Lower leg skin (tissue), 4 donors: Measurements from ENCODE around the gene FRMD1. TPM values are rescaled to one million over a fixed set of nuclear protein-coding genes. Genes with fewer than 3 reads are reported as not detected.
A peak's percentile ranks its signal among the peaks of the same experiment; 100 is the strongest.

Experiments used
- DNase-seq, 2 donors: peaks; one replicate each; pipeline ENCODE4 v3.0.0-alpha.2; 2019; ENCODE audit warnings: low spot score in 2 of 2
- H3K4me3 ChIP-seq: fragments of 200-600 bp; sonication (generic); 2 replicates; pipeline ENCODE4 v1.5.1; 2017; ENCODE audit warnings: mild to moderate bottlenecking, low read depth; ENCODE audit not compliant: poor library complexity, severe bottlenecking
- POLR2A ChIP-seq, 2 donors: fragments of 450-650 bp; IDR thresholded peaks; one replicate each; pipeline ENCODE4 v1.6.1; 2016 to 2017; ENCODE audit warnings: antibody characterized with exemption in 2 of 2, mild to moderate bottlenecking in 1 of 2, moderate library complexity in 1 of 2
- WGBS, 2 donors: methylation state at CpG; one replicate each; pipeline ENCODE4 v1.1.5; 2018; 5-methylcytosine and 5-hydroxymethylcytosine counted together
- intact Hi-C: fragments of 100-400 bp; cut with DNase I; formaldehyde crosslinking; loops from one replicate; pipeline ENCODE4 v1.15.0; 2023; ENCODE audit warnings: low total_unique reads
- total RNA-seq, 4 donors: library from RNA; depleted of rRNA; stranded (reverse); fragments of >200 nt; gene quantifications; one replicate each; pipeline ENCODE4 v1.1.0, GENCODE V29; 2016
- TF ChIP-seq, protein P1 (sequence below), 3 donors: fragments of 450-650 bp; IDR thresholded peaks; one replicate each; pipeline ENCODE4 v1.5.1; 2016; ENCODE audit warnings: antibody characterized with exemption in 3 of 3, mild to moderate bottlenecking in 3 of 3, moderate library complexity in 2 of 3

The FRMD1 gene
- total RNA-seq, 4 donors from 2014 or later = 0.32 to 1.2 (median 0.72) TPM

DNA sequence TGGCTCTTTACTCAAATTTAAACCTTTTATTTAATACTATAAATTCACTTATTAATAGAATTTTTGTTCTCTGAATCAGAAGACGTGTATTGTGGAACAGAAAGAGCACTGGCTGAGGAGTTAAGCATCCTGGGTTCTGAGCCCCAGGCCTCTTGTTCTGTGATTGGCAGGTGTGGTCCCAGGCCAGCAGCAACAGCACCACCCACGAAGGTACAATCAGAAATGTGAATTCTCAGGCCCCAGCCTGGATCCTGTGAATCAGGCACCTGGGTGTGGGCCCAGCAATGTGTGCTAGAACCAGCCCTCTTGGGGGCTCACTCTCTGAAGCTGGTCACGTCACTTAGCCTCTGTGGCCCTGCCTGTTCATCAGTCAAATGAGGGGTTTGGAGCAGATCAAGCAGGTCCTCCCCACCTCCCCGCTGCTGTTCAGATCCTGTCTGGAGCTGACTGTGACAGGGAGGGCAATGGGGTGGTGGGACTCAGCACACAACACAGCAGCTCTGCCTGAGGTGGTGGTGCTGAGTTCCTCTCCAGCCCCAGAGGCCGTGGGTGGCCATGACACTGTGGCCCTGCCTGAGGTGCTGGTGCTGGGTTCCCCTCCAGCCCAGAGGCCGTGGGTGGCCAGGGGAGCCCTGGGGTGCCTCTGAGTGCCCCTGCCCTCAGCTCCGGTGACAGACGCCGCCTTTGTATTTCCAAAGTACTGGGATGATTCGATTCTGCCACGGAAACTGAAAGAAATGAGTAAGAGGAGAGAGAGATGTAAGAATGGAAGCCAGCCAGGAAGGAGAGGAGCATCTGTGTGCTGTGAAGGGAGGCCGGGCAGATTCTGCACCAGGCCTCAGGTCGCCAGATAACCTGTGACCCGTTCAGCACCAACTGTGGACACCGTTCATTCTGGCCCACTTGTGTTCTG is 41.6 kb upstream of the FRMD1 start:
- DNase-seq = peak; percentile 9 to 60
- H3K4me3 ChIP-seq = no peak overlapping the region
- TF ChIP-seq, protein P1, sequence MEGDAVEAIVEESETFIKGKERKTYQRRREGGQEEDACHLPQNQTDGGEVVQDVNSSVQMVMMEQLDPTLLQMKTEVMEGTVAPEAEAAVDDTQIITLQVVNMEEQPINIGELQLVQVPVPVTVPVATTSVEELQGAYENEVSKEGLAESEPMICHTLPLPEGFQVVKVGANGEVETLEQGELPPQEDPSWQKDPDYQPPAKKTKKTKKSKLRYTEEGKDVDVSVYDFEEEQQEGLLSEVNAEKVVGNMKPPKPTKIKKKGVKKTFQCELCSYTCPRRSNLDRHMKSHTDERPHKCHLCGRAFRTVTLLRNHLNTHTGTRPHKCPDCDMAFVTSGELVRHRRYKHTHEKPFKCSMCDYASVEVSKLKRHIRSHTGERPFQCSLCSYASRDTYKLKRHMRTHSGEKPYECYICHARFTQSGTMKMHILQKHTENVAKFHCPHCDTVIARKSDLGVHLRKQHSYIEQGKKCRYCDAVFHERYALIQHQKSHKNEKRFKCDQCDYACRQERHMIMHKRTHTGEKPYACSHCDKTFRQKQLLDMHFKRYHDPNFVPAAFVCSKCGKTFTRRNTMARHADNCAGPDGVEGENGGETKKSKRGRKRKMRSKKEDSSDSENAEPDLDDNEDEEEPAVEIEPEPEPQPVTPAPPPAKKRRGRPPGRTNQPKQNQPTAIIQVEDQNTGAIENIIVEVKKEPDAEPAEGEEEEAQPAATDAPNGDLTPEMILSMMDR (IDR thresholded peaks at IDR 0.05) = no peak
- no peak for TF ChIP-seq POLR2A (IDR thresholded peaks at IDR 0.05)
- 82 to 85% methylated on average over 13 to 15 of the region's 15 CpGs for WGBS, 2 donors
- intact Hi-C loops = no loop called here

DNA sequence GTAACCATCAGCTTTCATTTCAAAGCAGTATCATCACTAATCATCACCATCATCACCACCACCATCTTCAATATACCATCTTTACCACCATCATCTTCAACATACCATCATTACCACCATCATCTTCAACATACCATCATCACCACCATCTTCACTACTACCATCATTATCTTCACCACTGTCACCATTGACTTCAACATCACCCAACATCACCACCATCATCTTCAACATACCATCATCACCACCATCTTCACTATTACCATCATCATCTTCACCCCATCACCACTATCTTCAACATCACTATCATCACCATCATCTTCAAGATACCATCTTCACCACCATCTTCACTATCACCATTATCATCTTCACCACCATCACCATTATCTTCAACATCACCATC is 40.5 kb upstream of the FRMD1 start:
- TF ChIP-seq, protein P1 (IDR thresholded peaks at IDR 0.05) = no peak
- no peak for TF ChIP-seq POLR2A (IDR thresholded peaks at IDR 0.05)
- intact Hi-C loops = no loop called here
- DNase-seq = no peak

DNA sequence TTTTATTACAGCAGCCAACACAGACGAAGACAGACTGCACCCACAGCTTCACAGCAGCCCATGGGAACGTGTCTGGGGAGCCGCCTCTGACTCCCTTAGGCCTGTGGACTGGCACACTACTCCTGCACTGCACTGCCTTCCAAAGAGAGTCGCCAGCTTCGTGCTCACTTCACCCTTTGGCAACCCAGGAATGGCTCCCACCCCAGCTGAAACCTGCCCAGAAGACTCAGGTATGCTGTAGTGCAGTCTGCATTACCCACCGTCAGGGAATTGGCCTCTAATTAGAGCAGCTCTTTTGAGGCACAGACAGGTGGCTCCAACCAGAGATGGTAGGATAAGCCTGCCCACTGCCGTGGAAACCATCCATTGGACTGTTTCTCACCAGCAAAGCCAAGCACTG is 39.9 kb upstream of the FRMD1 start:
- no peak for TF ChIP-seq POLR2A (IDR thresholded peaks at IDR 0.05)
- TF ChIP-seq, protein P1 (IDR thresholded peaks at IDR 0.05) = no peak
- intact Hi-C loops = no loop called here
- 79 to 90% methylated on average over 7 of the region's 7 CpGs for WGBS, 2 donors
- DNase-seq = peak in 1 of 2 donors; percentile 81
- no peak overlapping the region for H3K4me3 ChIP-seq

More for the DNA sequence above, 40.5 kb upstream of the FRMD1 start:
- H3K4me3 ChIP-seq = no peak overlapping the region

DNA sequence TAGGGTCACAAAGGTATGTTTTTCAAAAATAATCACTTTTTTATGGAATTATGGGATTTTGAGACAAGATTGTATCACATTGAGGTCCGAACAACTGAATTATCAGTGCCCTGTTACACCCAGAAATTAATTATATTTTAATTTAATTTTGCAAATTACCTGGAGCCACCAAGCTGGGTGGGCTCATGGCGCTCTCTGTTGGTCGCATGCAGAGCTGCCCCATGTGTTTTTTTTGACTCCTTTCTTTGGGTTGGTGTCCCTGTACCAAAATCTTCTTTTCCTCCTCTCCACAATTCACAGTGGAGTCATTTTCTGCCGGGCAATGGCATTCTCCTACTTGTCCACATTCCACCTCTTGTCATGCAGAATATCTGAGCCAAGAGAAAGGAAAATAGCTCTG is 38.9 kb upstream of the FRMD1 start:
- no peak for TF ChIP-seq POLR2A (IDR thresholded peaks at IDR 0.05)
- TF ChIP-seq, protein P1 (IDR thresholded peaks at IDR 0.05) = no peak
- no peak overlapping the region for H3K4me3 ChIP-seq
- 72 to 76% methylated on average over 4 of the region's 4 CpGs for WGBS, 2 donors
- no peak for DNase-seq
- intact Hi-C loops = no loop called here

DNA sequence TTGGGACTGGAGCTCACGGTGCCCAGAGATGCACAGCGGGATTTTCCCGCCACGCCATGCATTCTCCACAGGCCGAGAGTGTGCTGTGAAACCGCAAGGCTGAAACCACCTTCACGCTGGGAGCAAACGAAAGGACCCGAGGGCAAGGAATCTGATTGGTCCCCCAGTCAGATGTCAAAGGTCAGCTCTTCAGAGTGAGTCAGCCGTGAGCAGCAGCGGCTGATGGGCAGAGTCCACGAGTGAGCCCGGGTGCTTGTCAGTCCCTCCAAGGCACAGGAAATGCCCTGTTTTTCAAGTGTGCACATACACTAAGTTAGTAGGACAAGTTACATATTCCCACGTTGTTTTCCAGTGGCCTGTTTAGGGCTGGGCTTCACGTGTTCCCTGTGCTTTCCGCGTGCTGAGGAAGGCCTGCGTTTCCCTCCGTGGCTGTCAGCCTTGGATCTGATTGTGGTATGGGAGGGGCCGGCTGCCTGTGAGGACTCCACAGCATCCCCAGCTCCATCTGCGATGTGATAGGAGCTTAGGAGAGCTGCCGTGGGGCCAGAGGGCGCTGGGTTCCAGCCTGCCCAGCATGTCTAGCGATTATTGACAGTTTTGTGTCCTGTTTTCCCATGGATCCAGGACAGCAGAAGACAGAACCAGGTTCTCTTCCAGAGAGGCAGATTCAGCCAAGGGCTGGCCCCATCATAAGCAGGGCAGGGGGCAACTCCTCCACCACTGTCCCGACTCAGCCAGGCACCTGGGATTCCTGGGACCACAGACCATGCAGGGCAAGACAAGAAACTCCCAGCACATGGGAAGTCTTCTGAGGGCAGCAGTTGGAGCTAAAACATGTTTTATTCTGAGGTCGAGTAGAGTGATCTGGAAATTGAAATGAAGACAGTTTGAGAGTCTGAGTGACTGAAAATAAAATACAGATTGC is 38.2 kb upstream of the FRMD1 start:
- TF ChIP-seq POLR2A (IDR thresholded peaks at IDR 0.05) = no peak
- TF ChIP-seq, protein P1 (IDR thresholded peaks at IDR 0.05) = no peak
- H3K4me3 ChIP-seq = no peak overlapping the region
- DNase-seq = peak in 1 of 2 donors; percentile 68
- 80 to 84% methylated on average over 26 of the region's 26 CpGs for WGBS, 2 donors
- intact Hi-C loops = no loop called here
